WTC11 (cell line): ENCODE measurements around the gene CSRNP3.

Experiments used
- CTCF ChIP-seq: fragments of 200-600 bp; IDR thresholded peaks from 2 replicates; pipeline ENCODE4 v1.8.0; 2022; ENCODE audit warnings: antibody characterized with exemption
- ELF4 ChIP-seq: sonication (generic); formaldehyde crosslinking; IDR thresholded peaks from 2 replicates; pipeline ENCODE4 v1.8.1; 2022; ENCODE audit warnings: low read depth, mild to moderate bottlenecking, moderate library complexity, missing genetic modification reagents
- JAZF1 ChIP-seq: fragments of 250-450 bp; sonication (Bioruptor Pico); IDR thresholded peaks from 2 replicates; pipeline ENCODE4 v1.9.0; 2021; ENCODE audit warnings: moderate library complexity, mild to moderate bottlenecking, inconsistent platforms
- JUN ChIP-seq: sonication (generic); formaldehyde crosslinking; IDR thresholded peaks from 2 replicates; pipeline ENCODE4 v1.8.0; 2023; ENCODE audit warnings: mild to moderate bottlenecking, missing genetic modification reagents
- NFYB ChIP-seq: sonication (generic); formaldehyde crosslinking; conservative IDR thresholded peaks from 2 replicates; pipeline ENCODE4 v1.8.0; 2022; ENCODE audit warnings: low read depth, missing genetic modification reagents
- NR2C2 ChIP-seq: sonication (generic); formaldehyde crosslinking; IDR thresholded peaks from 2 replicates; pipeline ENCODE4 v1.8.0; 2022; ENCODE audit warnings: mild to moderate bottlenecking, missing genetic modification reagents
- NR3C1 ChIP-seq: sonication (generic); formaldehyde crosslinking; conservative IDR thresholded peaks from 2 replicates; pipeline ENCODE4 v1.8.1; 2023; ENCODE audit warnings: low read depth, mild to moderate bottlenecking, missing genetic modification reagents
- PRDM15 ChIP-seq: sonication (generic); formaldehyde crosslinking; IDR thresholded peaks from 2 replicates; pipeline ENCODE4 v1.8.0; 2022; ENCODE audit warnings: missing genetic modification reagents
- SP1 ChIP-seq: sonication (generic); formaldehyde crosslinking; conservative IDR thresholded peaks from 2 replicates; pipeline ENCODE4 v1.8.1; 2022; ENCODE audit warnings: missing genetic modification reagents
- TEAD1 ChIP-seq: sonication (generic); formaldehyde crosslinking; IDR thresholded peaks from 2 replicates; pipeline ENCODE4 v1.8.0; 2022; ENCODE audit warnings: mild to moderate bottlenecking, missing genetic modification reagents
- TEAD4 ChIP-seq: sonication (generic); formaldehyde crosslinking; IDR thresholded peaks from 2 replicates; pipeline ENCODE4 v1.8.0; 2022; ENCODE audit warnings: mild to moderate bottlenecking, missing genetic modification reagents
- TF ChIP-seq, protein P1 (sequence below): sonication (generic); formaldehyde crosslinking; IDR thresholded peaks from 2 replicates; pipeline ENCODE4 v1.8.1; 2023; ENCODE audit warnings: mild to moderate bottlenecking, missing genetic modification reagents
- TF ChIP-seq, protein P2 (sequence below): sonication (generic); formaldehyde crosslinking; IDR thresholded peaks from 2 replicates; pipeline ENCODE4 v1.8.0; 2022; ENCODE audit warnings: mild to moderate bottlenecking, missing genetic modification reagents
- TF ChIP-seq, protein P3 (sequence below): sonication (generic); formaldehyde crosslinking; IDR thresholded peaks from 2 replicates; pipeline ENCODE4 v1.8.0; 2023; ENCODE audit warnings: mild to moderate bottlenecking, missing genetic modification reagents

- TF ChIP-seq CTCF = no peak
- TF ChIP-seq, protein P1, sequence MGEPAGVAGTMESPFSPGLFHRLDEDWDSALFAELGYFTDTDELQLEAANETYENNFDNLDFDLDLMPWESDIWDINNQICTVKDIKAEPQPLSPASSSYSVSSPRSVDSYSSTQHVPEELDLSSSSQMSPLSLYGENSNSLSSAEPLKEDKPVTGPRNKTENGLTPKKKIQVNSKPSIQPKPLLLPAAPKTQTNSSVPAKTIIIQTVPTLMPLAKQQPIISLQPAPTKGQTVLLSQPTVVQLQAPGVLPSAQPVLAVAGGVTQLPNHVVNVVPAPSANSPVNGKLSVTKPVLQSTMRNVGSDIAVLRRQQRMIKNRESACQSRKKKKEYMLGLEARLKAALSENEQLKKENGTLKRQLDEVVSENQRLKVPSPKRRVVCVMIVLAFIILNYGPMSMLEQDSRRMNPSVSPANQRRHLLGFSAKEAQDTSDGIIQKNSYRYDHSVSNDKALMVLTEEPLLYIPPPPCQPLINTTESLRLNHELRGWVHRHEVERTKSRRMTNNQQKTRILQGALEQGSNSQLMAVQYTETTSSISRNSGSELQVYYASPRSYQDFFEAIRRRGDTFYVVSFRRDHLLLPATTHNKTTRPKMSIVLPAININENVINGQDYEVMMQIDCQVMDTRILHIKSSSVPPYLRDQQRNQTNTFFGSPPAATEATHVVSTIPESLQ (CRISPR knock-in tag) = no peak
- no peak for TF ChIP-seq NR3C1 (CRISPR knock-in tag)
- TF ChIP-seq JUN (CRISPR knock-in tag) = no peak
- TF ChIP-seq NFYB (CRISPR knock-in tag) = no peak
- no peak for TF ChIP-seq TEAD1 (CRISPR knock-in tag)
- TF ChIP-seq SP1 (CRISPR knock-in tag) = no peak
- no peak for TF ChIP-seq NR2C2 (CRISPR knock-in tag)
- TF ChIP-seq PRDM15 (CRISPR knock-in tag) = no peak
- TF ChIP-seq, protein P2, sequence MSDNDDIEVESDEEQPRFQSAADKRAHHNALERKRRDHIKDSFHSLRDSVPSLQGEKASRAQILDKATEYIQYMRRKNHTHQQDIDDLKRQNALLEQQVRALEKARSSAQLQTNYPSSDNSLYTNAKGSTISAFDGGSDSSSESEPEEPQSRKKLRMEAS (CRISPR knock-in tag) = no peak
- TF ChIP-seq ELF4 (CRISPR knock-in tag) = no peak
- no peak for TF ChIP-seq TEAD4 (CRISPR knock-in tag)
- TF ChIP-seq, protein P3, sequence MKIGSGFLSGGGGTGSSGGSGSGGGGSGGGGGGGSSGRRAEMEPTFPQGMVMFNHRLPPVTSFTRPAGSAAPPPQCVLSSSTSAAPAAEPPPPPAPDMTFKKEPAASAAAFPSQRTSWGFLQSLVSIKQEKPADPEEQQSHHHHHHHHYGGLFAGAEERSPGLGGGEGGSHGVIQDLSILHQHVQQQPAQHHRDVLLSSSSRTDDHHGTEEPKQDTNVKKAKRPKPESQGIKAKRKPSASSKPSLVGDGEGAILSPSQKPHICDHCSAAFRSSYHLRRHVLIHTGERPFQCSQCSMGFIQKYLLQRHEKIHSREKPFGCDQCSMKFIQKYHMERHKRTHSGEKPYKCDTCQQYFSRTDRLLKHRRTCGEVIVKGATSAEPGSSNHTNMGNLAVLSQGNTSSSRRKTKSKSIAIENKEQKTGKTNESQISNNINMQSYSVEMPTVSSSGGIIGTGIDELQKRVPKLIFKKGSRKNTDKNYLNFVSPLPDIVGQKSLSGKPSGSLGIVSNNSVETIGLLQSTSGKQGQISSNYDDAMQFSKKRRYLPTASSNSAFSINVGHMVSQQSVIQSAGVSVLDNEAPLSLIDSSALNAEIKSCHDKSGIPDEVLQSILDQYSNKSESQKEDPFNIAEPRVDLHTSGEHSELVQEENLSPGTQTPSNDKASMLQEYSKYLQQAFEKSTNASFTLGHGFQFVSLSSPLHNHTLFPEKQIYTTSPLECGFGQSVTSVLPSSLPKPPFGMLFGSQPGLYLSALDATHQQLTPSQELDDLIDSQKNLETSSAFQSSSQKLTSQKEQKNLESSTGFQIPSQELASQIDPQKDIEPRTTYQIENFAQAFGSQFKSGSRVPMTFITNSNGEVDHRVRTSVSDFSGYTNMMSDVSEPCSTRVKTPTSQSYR (CRISPR knock-in tag) = no peak
- TF ChIP-seq JAZF1 = no peak
These were observed 32.9 kb upstream of the CSRNP3 start for GRCh38 chr2:165436559-165436958.
